Sciatic nerve (tissue), 2 donors: ENCODE results near the gene RTN1. TPM values are rescaled to one million over a fixed set of nuclear protein-coding genes. Genes with fewer than 3 reads are reported as not detected.

Experiments
- ATAC-seq: fragments of 200-7000 bp; cut with Tn5 transposase; one replicate; pipeline ENCODE4 v1.9.1; 2020; ENCODE audit warnings: mild to moderate bottlenecking, moderate library complexity
- DNase-seq: peaks from one replicate; pipeline ENCODE4 v3.0.0-alpha.2; 2020; ENCODE audit warnings: low spot score
- intact Hi-C: fragments of 100-400 bp; cut with DNase I; formaldehyde crosslinking; loops from one replicate; pipeline ENCODE4 v1.14.2; 2022
- total RNA-seq: library from RNA; stranded (reverse); fragmentation: NEBNext Ultra II Directional; extraction: Animal tissue kit (Norgen Biotek cat#: 25700); gene quantifications from one replicate; pipeline ENCODE4 v1.2.1, GENCODE V29; 2021
- donor health status: DM: no; HTN: no; CAD: no.
- donor health status: DM: no; HTN: no; CAD: no.

The RTN1 gene
- total RNA-seq, 1 donor from 2014 or later, result 5.4 TPM

GRCh38 chr14:59728304-59728703 is 142.3 kb downstream of the RTN1 start:
- DNase-seq (no peak), ATAC-seq (peak; percentile 75)
- intact Hi-C loops, result no loop called here

- intact Hi-C loops, result no loop called here
- no peak for DNase-seq
- no peak for ATAC-seq
Measured at GRCh38 chr14:59727073-59727661, 143.4 kb downstream of the RTN1 start.

GRCh38 chr14:59711080-59711479 is 159.5 kb downstream of the RTN1 start:
- no peak for ATAC-seq
- intact Hi-C loops, result no loop called here
- DNase-seq, result no peak

- ATAC-seq (peak; percentile 62), DNase-seq (no peak)
- intact Hi-C loops, result no loop called here
Measured at GRCh38 chr14:59707778-59708561, 162.6 kb downstream of the RTN1 start.

GRCh38 chr14:59705866-59706265 is 164.7 kb downstream of the RTN1 start:
- no peak for ATAC-seq
- no peak for DNase-seq
- intact Hi-C loops, result no loop called here

GRCh38 chr14:59705245-59705644 is 165.3 kb downstream of the RTN1 start:
- intact Hi-C loops, result no loop called here
- ATAC-seq (no peak), DNase-seq (no peak)

GRCh38 chr14:59704054-59704645 is 166.4 kb downstream of the RTN1 start:
- intact Hi-C loops, result no loop called here
- ATAC-seq (no peak), DNase-seq (no peak)

GRCh38 chr14:59699442-59699841 is 171.1 kb downstream of the RTN1 start:
- intact Hi-C loops, result no loop called here
- DNase-seq, result no peak

GRCh38 chr14:59698793-59699192 is 171.8 kb downstream of the RTN1 start:
- intact Hi-C loops, result no loop called here
- ATAC-seq (no peak), DNase-seq (no peak)

More at GRCh38 chr14:59699442-59699841, 171.1 kb downstream of the RTN1 start:
- peak; percentile 63 for ATAC-seq

GRCh38 chr14:59695198-59695597 is 175.4 kb downstream of the RTN1 start:
- intact Hi-C loops, result no loop called here
- ATAC-seq (no peak), DNase-seq (no peak)

- DNase-seq (no peak), ATAC-seq (no peak)
- intact Hi-C loops, result no loop called here
Measured at GRCh38 chr14:59691266-59691665, 179.3 kb downstream of the RTN1 start.

- ATAC-seq (no peak), DNase-seq (no peak)
- intact Hi-C loops, result no loop called here
Measured at GRCh38 chr14:59690426-59690825, 180.2 kb downstream of the RTN1 start.

- ATAC-seq, result peak; percentile 75
- intact Hi-C loops, result no loop called here
- DNase-seq, result peak; percentile 65
Measured at GRCh38 chr14:59688224-59689170, 182.1 kb downstream of the RTN1 start.

GRCh38 chr14:59687663-59688062 is 182.9 kb downstream of the RTN1 start:
- intact Hi-C loops, result no loop called here
- ATAC-seq, result no peak
- DNase-seq, result no peak

- ATAC-seq, result peak; percentile 98
- intact Hi-C loops, result no loop called here
- no peak for DNase-seq
Measured at GRCh38 chr14:59679872-59680271, 190.7 kb downstream of the RTN1 start.

GRCh38 chr14:59678352-59678751 is 192.2 kb downstream of the RTN1 start:
- intact Hi-C loops, result no loop called here
- no peak for DNase-seq
- no peak for ATAC-seq

- ATAC-seq, result peak; percentile 51
- DNase-seq, result no peak
- intact Hi-C loops, result no loop called here
Measured at GRCh38 chr14:59677771-59678231, 192.8 kb downstream of the RTN1 start.

- DNase-seq, result no peak
- intact Hi-C loops, result no loop called here
- ATAC-seq, result no peak
Measured at GRCh38 chr14:59675394-59675793, 195.2 kb downstream of the RTN1 start.

- DNase-seq (no peak), ATAC-seq (no peak)
- intact Hi-C loops, result no loop called here
Measured at GRCh38 chr14:59664741-59665140, 205.8 kb downstream of the RTN1 start.
